Vagina (tissue), 2 donors: ENCODE data around the gene TBC1D17.

ENCODE experiments used
- CTCF ChIP-seq, 3 experiments: fragments of 450-650 bp in 2 of 3; fragments of 200-600 bp in 1 of 3; sonication (generic) in 1 of 3; IDR thresholded peaks; one replicate each; pipeline ENCODE4 v1.5.1; 2017 to 2019; ENCODE audit warnings: antibody characterized with exemption in 3 of 3, mild to moderate bottlenecking in 2 of 3, moderate library complexity in 2 of 3
- POLR2A ChIP-seq, 2 donors: fragments of 450-650 bp; IDR thresholded peaks; one replicate each; pipeline ENCODE4 v1.6.1; 2017; ENCODE audit warnings: antibody characterized with exemption in 2 of 2, mild to moderate bottlenecking in 2 of 2, moderate library complexity in 2 of 2

- TF ChIP-seq POLR2A (IDR thresholded peaks at IDR 0.05) (no peak), CTCF (IDR thresholded peaks at IDR 0.05) (no peak)
Measured at GRCh38 chr19:49873129-49873521, 4.4 kb upstream of the TBC1D17 start.
